ENCODE results near the gene PIEZO2. TPM values are rescaled to one million over a fixed set of nuclear protein-coding genes. Genes with fewer than 3 reads are reported as not detected.

The PIEZO2 gene
- total and polyA plus RNA-seq, 2 of the 8 experiments (the other 6 are each of a cell fraction or from before 2014, with no cell fraction given), result 4.7 to 16.5 TPM

DNA sequence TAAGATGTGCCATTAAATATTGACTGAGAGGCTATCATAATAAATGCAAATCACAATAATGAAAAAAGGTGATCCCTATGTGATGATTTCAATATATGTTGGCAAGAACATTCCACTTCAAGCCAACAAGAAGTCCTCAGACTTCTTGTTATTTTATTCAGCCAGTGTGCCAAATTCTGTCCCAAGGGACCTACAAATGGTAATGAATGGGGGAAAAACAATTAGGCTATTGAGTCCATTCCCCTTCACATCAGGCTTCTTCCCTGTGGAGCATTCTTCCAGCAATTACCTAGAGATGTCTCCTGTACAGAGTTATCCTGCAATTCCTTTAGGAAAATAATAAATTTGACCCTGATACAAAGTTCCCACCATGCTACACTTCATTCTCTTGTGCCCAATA, 144.4 kb downstream of the PIEZO2 start:
- H3K14ac ChIP-seq (ENCODE audit: insufficient read length), result no peak overlapping the region
- H2BK20ac ChIP-seq (ENCODE audit: low read length), result no peak overlapping the region
- H2BK120ac ChIP-seq (replicated peaks; ENCODE audit: low read depth, low read length), result no peak overlapping the region
- H3K4me3 ChIP-seq (ENCODE audit: extremely low read depth in 1 of 4, insufficient read depth in 2 of 4, low read depth in 3 of 4, low read length in 4 of 4), result no peak overlapping the region
- no peak overlapping the region for H3K4ac ChIP-seq (replicated peaks; ENCODE audit: insufficient read length, low read depth, low read length)
- H2BK5ac ChIP-seq (ENCODE audit: low read depth, low read length), result no peak overlapping the region
- no peaks in the 10 kb centered on the region for H4K20me1 ChIP-seq (replicated peaks in 1 of 2; ENCODE audit: control insufficient read depth in 1 of 2, insufficient read depth in 2 of 2, low read length in 2 of 2)
- no peak overlapping the region for H3K56ac ChIP-seq (replicated peaks; ENCODE audit: insufficient read length, low read depth, low read length)
- no peaks in the 10 kb centered on the region for H3K9me3 ChIP-seq (ENCODE audit: insufficient read depth in 2 of 2, low read depth in 1 of 2, low read length in 1 of 2)
- H2AK5ac ChIP-seq (ENCODE audit: low read depth, low read length), result no peak overlapping the region
- no peak overlapping the region for H3K4me2 ChIP-seq (ENCODE audit: insufficient read depth in 1 of 2, low read depth in 2 of 2, low read length in 2 of 2)
- no peak overlapping the region for H3K18ac ChIP-seq (ENCODE audit: extremely low read depth, low read length)
- no peak for DNase-seq (ENCODE audit: low read depth in 1 of 2, low spot score in 2 of 2)
- no peak overlapping the region for H4K5ac ChIP-seq (ENCODE audit: insufficient read length, low read depth, low read length)
- H3K23ac ChIP-seq (ENCODE audit: insufficient read length), result no peak overlapping the region
- H2BK12ac ChIP-seq (ENCODE audit: low read depth, low read length), result no peak overlapping the region
- H3K27ac ChIP-seq (ENCODE audit: low read depth, low read length), result no peak overlapping the region
- H3K27me3 ChIP-seq (replicated peaks in 1 of 4; ENCODE audit: control insufficient read depth in 3 of 4, extremely low read depth in 1 of 4, insufficient read depth in 3 of 4, low read length in 3 of 4), result no peaks in the 10 kb centered on the region
- no peak overlapping the region for H2AFZ ChIP-seq (ENCODE audit: low read length)
- H3K79me2 ChIP-seq (ENCODE audit: control insufficient read depth in 1 of 2, insufficient read depth in 2 of 2, low read length in 2 of 2), result no peaks in the 10 kb centered on the region
- no peak overlapping the region for H2BK15ac ChIP-seq (ENCODE audit: low read length)
- H3K9ac ChIP-seq (replicated peaks in 1 of 4; ENCODE audit: extremely low read depth in 1 of 4, low read depth in 3 of 4, low read length in 3 of 4), result no peak overlapping the region
- H3K36me3 ChIP-seq (ENCODE audit: control insufficient read depth in 2 of 4, insufficient read depth in 4 of 4, low read length in 3 of 4), result no peaks in the 10 kb centered on the region
- H4K91ac ChIP-seq (replicated peaks; ENCODE audit: insufficient read length, low read length), result no peak overlapping the region
- POLR2A ChIA-PET (ENCODE audit: partially characterized antibody), result no interaction called here
- no peak overlapping the region for H4K8ac ChIP-seq (ENCODE audit: extremely low read depth, insufficient read depth, low read length)
- CTCF ChIA-PET (ENCODE audit: partially characterized antibody), result interaction anchor here (1.1 to 1.2 kb wide), 2 partner anchors 9 to 21 kb away, joined by 3 to 4 read pairs; no protein-coding TSS in a partner anchor
- H3K4me1 ChIP-seq (replicated peaks in 1 of 4; ENCODE audit: control insufficient read depth in 3 of 4, insufficient read depth in 4 of 4, low read length in 3 of 4), result peaks cover 0 to 4% (median 3%) of the 10 kb centered on the region in 4 experiments; a peak in 4 of 7 replicates
- H3K79me1 ChIP-seq (ENCODE audit: low read depth, low read length), result no peaks in the 10 kb centered on the region
- no peak for FAIRE-seq
- no peaks in the 10 kb centered on the region for H3K23me2 ChIP-seq (ENCODE audit: low read depth, low read length)
- no peak for TF ChIP-seq NANOG (IDR thresholded peaks at IDR 0.05; ENCODE audit: insufficient read depth, low read depth, low read length, poor library complexity, severe bottlenecking)
- no peak for TF ChIP-seq NRF1 (IDR thresholded peaks at IDR 0.05; ENCODE audit: low read depth, low read length)
- TF ChIP-seq CEBPB (IDR thresholded peaks at IDR 0.05; ENCODE audit: low read depth, low read length), result no peak
- TF ChIP-seq CBX5 (IDR thresholded peaks at IDR 0.05; ENCODE audit: low read depth, low read length), result no peak
- TF ChIP-seq CHD1 (IDR thresholded peaks at IDR 0.05; ENCODE audit: low read depth, low read length), result no peak
- TF ChIP-seq JUND (IDR thresholded peaks at IDR 0.05; ENCODE audit: low read length), result no peak
- TF ChIP-seq TEAD4 (IDR thresholded peaks at IDR 0.05; ENCODE audit: low read depth, low read length), result no peak
- no peak for TF ChIP-seq RNF2 (IDR thresholded peaks at IDR 0.05; ENCODE audit: borderline replicate concordance, low read depth, low read length, missing control alignments, poor library complexity, severe bottlenecking)
- TF ChIP-seq SAP30 (IDR thresholded peaks at IDR 0.05; ENCODE audit: insufficient read depth, insufficient replicate concordance, low read length), result no peak
- TF ChIP-seq RBBP5 (IDR thresholded peaks at IDR 0.05; ENCODE audit: borderline replicate concordance, low read depth, low read length), result no peak
- TF ChIP-seq PHF8 (conservative IDR thresholded peaks at IDR 0.05; ENCODE audit: low read depth, low read length), result no peak
- TF ChIP-seq ZNF274 (IDR thresholded peaks at IDR 0.05; ENCODE audit: borderline replicate concordance, extremely low read depth, low read length), result no peak
